Activated T-cell treated with anti-CD3 and anti-CD28 coated beads for 4 hours (primary cell): ENCODE results near the gene AVL9.
"Not testable (repeated sequence)": the region's sequence is repeated elsewhere in the genome, so short reads cannot be mapped to it uniquely, and the experiment has no call there.

Source experiments
- DNase-seq: peaks from one replicate; pipeline ENCODE4 v3.0.0-alpha.2; 2020

Gene AVL9

GRCh38 chr7:32592701-32593100, 97.4 kb downstream of the AVL9 start:
- DNase-seq, result no peak

GRCh38 chr7:32594965-32595490, 99.7 kb downstream of the AVL9 start:
- DNase-seq, result no peak

GRCh38 chr7:32601196-32601595, 105.9 kb downstream of the AVL9 start:
- DNase-seq, result not testable (repeated sequence)

GRCh38 chr7:32602470-32602869, 107.2 kb downstream of the AVL9 start:
- no peak for DNase-seq

GRCh38 chr7:32603492-32603891, 108.2 kb downstream of the AVL9 start:
- DNase-seq, result not testable (repeated sequence)

GRCh38 chr7:32604047-32604446, 108.8 kb downstream of the AVL9 start:
- DNase-seq, result not testable (repeated sequence)

- no peak for DNase-seq
These were observed 109.7 kb downstream of the AVL9 start for GRCh38 chr7:32605032-32605431.

GRCh38 chr7:32609463-32609862, 114.2 kb downstream of the AVL9 start:
- no peak for DNase-seq

- DNase-seq, result no peak
These were observed 116.2 kb downstream of the AVL9 start for GRCh38 chr7:32611201-32612099.

- DNase-seq, result no peak
These were observed 121.3 kb downstream of the AVL9 start for GRCh38 chr7:32616625-32617024.

GRCh38 chr7:32618470-32618869, 123.2 kb downstream of the AVL9 start:
- DNase-seq, result no peak

- DNase-seq, result no peak
These were observed 123.7 kb downstream of the AVL9 start for GRCh38 chr7:32618987-32619386.

GRCh38 chr7:32619416-32619815, 124.1 kb downstream of the AVL9 start:
- not testable (repeated sequence) for DNase-seq

GRCh38 chr7:32631021-32631420, 135.7 kb downstream of the AVL9 start:
- DNase-seq, result no peak

GRCh38 chr7:32631590-32632497, 136.6 kb downstream of the AVL9 start:
- not testable (repeated sequence) for DNase-seq

GRCh38 chr7:32633446-32633845, 138.2 kb downstream of the AVL9 start:
- not testable (repeated sequence) for DNase-seq

- DNase-seq, result not testable (repeated sequence)
These were observed 139.6 kb downstream of the AVL9 start for GRCh38 chr7:32634798-32635393.

GRCh38 chr7:32636725-32637462, 141.6 kb downstream of the AVL9 start:
- not testable (repeated sequence) for DNase-seq

- not testable (repeated sequence) for DNase-seq
These were observed 142.3 kb downstream of the AVL9 start for GRCh38 chr7:32637611-32638010.
